ENCODE results near the gene LCE3E.

GRCh38 chr1:152546704-152547103, 19.9 kb downstream of the LCE3E start:
- TF ChIP-seq CTCF (IDR thresholded peaks at IDR 0.05 in 2 of 3, conservative IDR thresholded peaks at IDR 0.05 in 1 of 3; ENCODE audit: borderline replicate concordance in 1 of 3, insufficient read depth in 1 of 3, low read depth in 2 of 3, low read length in 2 of 3) (no peak), SP1 (IDR thresholded peaks at IDR 0.05; ENCODE audit: low read depth) (no peak), SRF (IDR thresholded peaks at IDR 0.05; ENCODE audit: low read depth) (no peak), POLR2AphosphoS5 (IDR thresholded peaks at IDR 0.05; ENCODE audit: low read depth, low read length) (no peak), EZH2phosphoT487 (IDR thresholded peaks at IDR 0.05; ENCODE audit: borderline replicate concordance) (no peak), POLR2A (IDR thresholded peaks at IDR 0.05; ENCODE audit: borderline replicate concordance, extremely low read depth, insufficient read depth, insufficient read length) (no peak), MAX (IDR thresholded peaks at IDR 0.05) (no peak), FOSL1 (IDR thresholded peaks at IDR 0.05; ENCODE audit: low read depth) (no peak), CEBPB (IDR thresholded peaks at IDR 0.05; ENCODE audit: low read depth) (no peak), ZNF274 (IDR thresholded peaks at IDR 0.05; ENCODE audit: low read depth, low read length) (no peak), RAD21 (IDR thresholded peaks at IDR 0.05; ENCODE audit: low read depth) (no peak), YY1 (IDR thresholded peaks at IDR 0.05; ENCODE audit: extremely low read depth, insufficient replicate concordance, low read depth, low read length) (no peak), EZH2 (IDR thresholded peaks at IDR 0.05) (no peak), EGR1 (IDR thresholded peaks at IDR 0.05; ENCODE audit: low read depth) (no peak)

Measured in HCT116 (cell line).